ENCODE measurements around the gene HDAC6. TPM values are rescaled to one million over a fixed set of nuclear protein-coding genes. Genes with fewer than 3 reads are reported as not detected.

Gene HDAC6
- total RNA-seq, 3 donors from 2014 or later = 40.2 to 52.1 (median 44.2) TPM

GRCh38 chrX:48785186-48785539 lies 16.7 kb upstream of the HDAC6 start:
- ATAC-seq (no peak), DNase-seq (no peak)
- Mint-ChIP-seq H3K4me3 (no peak overlapping the region), H3K27me3 (ENCODE audit: low read depth) (peaks cover 3% of the 10 kb centered on the region), H3K4me1 (ENCODE audit: low read depth) (peaks cover 10% of the 10 kb centered on the region), H3K9me3 (no peaks in the 10 kb centered on the region), H3K36me3 (ENCODE audit: insufficient read depth) (no peaks in the 10 kb centered on the region)

- no peak for DNase-seq
- H3K27me3 Mint-ChIP-seq (ENCODE audit: low read depth) = peaks cover 3% of the 10 kb centered on the region
- ATAC-seq = no peak
- no peak overlapping the region for H3K4me3 Mint-ChIP-seq
- no peaks in the 10 kb centered on the region for H3K36me3 Mint-ChIP-seq (ENCODE audit: insufficient read depth)
- peaks cover 10% of the 10 kb centered on the region for H3K4me1 Mint-ChIP-seq (ENCODE audit: low read depth)
- H3K9me3 Mint-ChIP-seq = no peaks in the 10 kb centered on the region
Observed at GRCh38 chrX:48785540-48786214, 16.2 kb upstream of the HDAC6 start.

GRCh38 chrX:48786341-48786800 lies 15.5 kb upstream of the HDAC6 start, which contains the start of gene GATA1:
Gene GATA1 (plus strand): TSS chrX:48786590. CDS start chrX:48791110, 4,520 bp downstream.
- peaks cover 10% of the 10 kb centered on the region for H3K4me1 Mint-ChIP-seq (ENCODE audit: low read depth)

GRCh38 chrX:48786825-48787504 lies 14.9 kb upstream of the HDAC6 start:
- ATAC-seq (no peak), DNase-seq (no peak)
- H3K27me3 Mint-ChIP-seq (ENCODE audit: low read depth) = peaks cover 3% of the 10 kb centered on the region
- peaks cover 10% of the 10 kb centered on the region for H3K4me1 Mint-ChIP-seq (ENCODE audit: low read depth)
- no peaks in the 10 kb centered on the region for H3K9me3 Mint-ChIP-seq
- H3K36me3 Mint-ChIP-seq (ENCODE audit: insufficient read depth) = no peaks in the 10 kb centered on the region
- H3K4me3 Mint-ChIP-seq = no peak overlapping the region

More at GRCh38 chrX:48786341-48786800, 15.5 kb upstream of the HDAC6 start, which contains the start of gene GATA1:
- H3K27me3 Mint-ChIP-seq (ENCODE audit: low read depth) = peaks cover 3% of the 10 kb centered on the region
- DNase-seq (no peak), ATAC-seq (no peak)
- H3K36me3 Mint-ChIP-seq (ENCODE audit: insufficient read depth) = no peaks in the 10 kb centered on the region
- no peak within 1 kb of the TSS for H3K4me3 Mint-ChIP-seq
- H3K9me3 Mint-ChIP-seq = no peaks in the 10 kb centered on the region

- DNase-seq (no peak), ATAC-seq (no peak)
- Mint-ChIP-seq H3K36me3 (ENCODE audit: insufficient read depth) (no peaks in the 10 kb centered on the region), H3K27me3 (ENCODE audit: low read depth) (peaks cover 3% of the 10 kb centered on the region), H3K9me3 (no peaks in the 10 kb centered on the region), H3K4me3 (no peak overlapping the region), H3K4me1 (ENCODE audit: low read depth) (peaks cover 10% of the 10 kb centered on the region)
Observed at GRCh38 chrX:48787505-48788443, 14.1 kb upstream of the HDAC6 start.

- Mint-ChIP-seq H3K4me3 (no peak overlapping the region), H3K4me1 (ENCODE audit: low read depth) (peaks cover 10% of the 10 kb centered on the region), H3K36me3 (ENCODE audit: insufficient read depth) (no peaks in the 10 kb centered on the region), H3K9me3 (no peaks in the 10 kb centered on the region), H3K27me3 (ENCODE audit: low read depth) (peaks cover 3% of the 10 kb centered on the region)
- DNase-seq (no peak), ATAC-seq (no peak)
Observed at GRCh38 chrX:48789366-48790220, 12.3 kb upstream of the HDAC6 start.

- Mint-ChIP-seq H3K36me3 (ENCODE audit: insufficient read depth) (no peaks in the 10 kb centered on the region), H3K4me3 (no peak overlapping the region), H3K27me3 (ENCODE audit: low read depth) (peaks cover 3% of the 10 kb centered on the region), H3K4me1 (ENCODE audit: low read depth) (peaks cover 10% of the 10 kb centered on the region), H3K9me3 (no peaks in the 10 kb centered on the region)
- ATAC-seq = no peak
- no peak for DNase-seq
Observed at GRCh38 chrX:48790477-48790876, 11.4 kb upstream of the HDAC6 start.

GRCh38 chrX:48791063-48791820 lies 10.6 kb upstream of the HDAC6 start:
- Mint-ChIP-seq H3K9me3 (no peaks in the 10 kb centered on the region), H3K4me3 (no peak overlapping the region), H3K27me3 (ENCODE audit: low read depth) (peaks cover 3% of the 10 kb centered on the region), H3K4me1 (ENCODE audit: low read depth) (peaks cover 10% of the 10 kb centered on the region), H3K36me3 (ENCODE audit: insufficient read depth) (no peaks in the 10 kb centered on the region)
- DNase-seq = no peak
- no peak for ATAC-seq

- H3K36me3 Mint-ChIP-seq (ENCODE audit: insufficient read depth) = no peaks in the 10 kb centered on the region
- H3K4me1 Mint-ChIP-seq (ENCODE audit: low read depth) = peaks cover 10% of the 10 kb centered on the region
Observed at GRCh38 chrX:48792219-48792618, 9.6 kb upstream of the HDAC6 start.

GRCh38 chrX:48793935-48794334 lies 7.9 kb upstream of the HDAC6 start:
- H3K9me3 Mint-ChIP-seq = no peaks in the 10 kb centered on the region
- peaks cover 7% of the 10 kb centered on the region for H3K4me1 Mint-ChIP-seq (ENCODE audit: low read depth)
- no peak overlapping the region for H3K4me3 Mint-ChIP-seq
- no peaks in the 10 kb centered on the region for H3K27me3 Mint-ChIP-seq (ENCODE audit: low read depth)
- no peaks in the 10 kb centered on the region for H3K36me3 Mint-ChIP-seq (ENCODE audit: insufficient read depth)
- no peak for ATAC-seq
- no peak for DNase-seq

More at GRCh38 chrX:48792219-48792618, 9.6 kb upstream of the HDAC6 start:
- Mint-ChIP-seq H3K4me3 (no peak overlapping the region), H3K9me3 (no peaks in the 10 kb centered on the region), H3K27me3 (ENCODE audit: low read depth) (peaks cover under 1% of the 10 kb centered on the region)
- DNase-seq (no peak), ATAC-seq (no peak)

GRCh38 chrX:48794340-48794910 lies 7.4 kb upstream of the HDAC6 start:
- Mint-ChIP-seq H3K4me1 (ENCODE audit: low read depth) (peaks cover 5% of the 10 kb centered on the region), H3K36me3 (ENCODE audit: insufficient read depth) (no peaks in the 10 kb centered on the region), H3K27me3 (ENCODE audit: low read depth) (no peaks in the 10 kb centered on the region), H3K9me3 (no peaks in the 10 kb centered on the region), H3K4me3 (no peak overlapping the region)
- ATAC-seq (no peak), DNase-seq (no peak)

GRCh38 chrX:48794911-48795515 lies 6.9 kb upstream of the HDAC6 start:
- ATAC-seq (no peak), DNase-seq (no peak)
- H3K27me3 Mint-ChIP-seq (ENCODE audit: low read depth) = no peaks in the 10 kb centered on the region
- H3K9me3 Mint-ChIP-seq = no peaks in the 10 kb centered on the region
- H3K36me3 Mint-ChIP-seq (ENCODE audit: insufficient read depth) = no peaks in the 10 kb centered on the region
- no peaks in the 10 kb centered on the region for H3K4me1 Mint-ChIP-seq (ENCODE audit: low read depth)
- H3K4me3 Mint-ChIP-seq = no peak overlapping the region

All from activated T-cell treated with anti-CD3 and anti-CD28 coated beads, Interleukin-2, amount 50 U/mL, for 4 hours (primary cell).